Endothelial cell (in vitro differentiated cells): ENCODE measurements around the gene THSD4. TPM values are rescaled to one million over a fixed set of nuclear protein-coding genes. Genes with fewer than 3 reads are reported as not detected.

Experiments
- DNase-seq: peaks from one replicate; pipeline ENCODE4 v3.0.0; 2021; ENCODE audit warnings: low spot score
- H3K27ac Mint-ChIP-seq: one replicate; pipeline ENCODE4 v1.8.0; 2021; ENCODE audit warnings: mixed read lengths, inconsistent platforms; ENCODE audit not compliant: unreplicated experiment
- H3K27me3 Mint-ChIP-seq: one replicate; pipeline ENCODE4 v1.8.0; 2021; ENCODE audit warnings: mild to moderate bottlenecking, moderate library complexity, mixed read lengths, inconsistent platforms; ENCODE audit not compliant: unreplicated experiment
- H3K36me3 Mint-ChIP-seq: one replicate; pipeline ENCODE4 v1.8.0; 2021; ENCODE audit warnings: mild to moderate bottlenecking, low read depth, mixed read lengths, inconsistent platforms; ENCODE audit not compliant: unreplicated experiment
- H3K4me1 Mint-ChIP-seq: one replicate; pipeline ENCODE4 v1.8.0; 2021; ENCODE audit warnings: mild to moderate bottlenecking, mixed read lengths, inconsistent platforms; ENCODE audit not compliant: unreplicated experiment
- H3K4me3 Mint-ChIP-seq: one replicate; pipeline ENCODE4 v1.8.0; 2021; ENCODE audit warnings: mild to moderate bottlenecking, mixed read lengths, inconsistent platforms; ENCODE audit not compliant: unreplicated experiment
- H3K9me3 Mint-ChIP-seq: one replicate; pipeline ENCODE4 v1.8.0; 2021; ENCODE audit warnings: mixed read lengths, inconsistent platforms; ENCODE audit not compliant: unreplicated experiment
- CTCF ChIP-seq: fragments of 200-600 bp; sonication (generic); IDR thresholded peaks from one replicate; pipeline ENCODE4 v1.5.0; 2021; ENCODE audit warnings: antibody characterized with exemption; ENCODE audit not compliant: unreplicated experiment
- total RNA-seq: library from RNA; stranded (reverse); fragmentation: NEBNext Ultra II Directional; extraction: Animal tissue kit (Norgen Biotek cat#: 25700); gene quantifications from one replicate; pipeline ENCODE4 v1.2.1, GENCODE V29; 2021; ENCODE audit not compliant: unreplicated experiment

The THSD4 gene
- total RNA-seq, 1 donor from 2014 or later, result 0.92 TPM

- Mint-ChIP-seq H3K36me3 (no peaks in the 10 kb centered on the region), H3K27me3 (no peaks in the 10 kb centered on the region), H3K27ac (no peak overlapping the region), H3K4me3 (no peak overlapping the region), H3K4me1 (no peaks in the 10 kb centered on the region), H3K9me3 (no peaks in the 10 kb centered on the region)
- DNase-seq, result no peak
- no peak for TF ChIP-seq CTCF
These were observed 339.3 kb downstream of the THSD4 start for GRCh38 chr15:71454462-71454996.

GRCh38 chr15:71455107-71455506 lies 339.8 kb downstream of the THSD4 start:
- no peak for TF ChIP-seq CTCF
- Mint-ChIP-seq H3K4me1 (no peaks in the 10 kb centered on the region), H3K9me3 (no peaks in the 10 kb centered on the region), H3K27ac (no peak overlapping the region), H3K4me3 (no peak overlapping the region), H3K36me3 (no peaks in the 10 kb centered on the region), H3K27me3 (no peaks in the 10 kb centered on the region)
- DNase-seq, result no peak

GRCh38 chr15:71455878-71456277 lies 340.6 kb downstream of the THSD4 start:
- no peaks in the 10 kb centered on the region for H3K9me3 Mint-ChIP-seq
- no peaks in the 10 kb centered on the region for H3K4me1 Mint-ChIP-seq
- H3K4me3 Mint-ChIP-seq, result no peak overlapping the region
- H3K27me3 Mint-ChIP-seq, result no peaks in the 10 kb centered on the region
- no peak for DNase-seq
- H3K36me3 Mint-ChIP-seq, result no peaks in the 10 kb centered on the region
- TF ChIP-seq CTCF, result no peak
- H3K27ac Mint-ChIP-seq, result no peak overlapping the region

- no peak overlapping the region for H3K27ac Mint-ChIP-seq
- TF ChIP-seq CTCF, result no peak
- H3K9me3 Mint-ChIP-seq, result no peaks in the 10 kb centered on the region
- H3K4me1 Mint-ChIP-seq, result no peaks in the 10 kb centered on the region
- no peak for DNase-seq
- H3K27me3 Mint-ChIP-seq, result no peaks in the 10 kb centered on the region
- no peak overlapping the region for H3K4me3 Mint-ChIP-seq
- H3K36me3 Mint-ChIP-seq, result no peaks in the 10 kb centered on the region
These were observed 341.1 kb downstream of the THSD4 start for GRCh38 chr15:71456362-71456761.

GRCh38 chr15:71456811-71457210 lies 341.5 kb downstream of the THSD4 start:
- no peak overlapping the region for H3K27ac Mint-ChIP-seq
- H3K9me3 Mint-ChIP-seq, result no peaks in the 10 kb centered on the region
- no peaks in the 10 kb centered on the region for H3K36me3 Mint-ChIP-seq
- H3K4me1 Mint-ChIP-seq, result no peaks in the 10 kb centered on the region
- H3K4me3 Mint-ChIP-seq, result no peak overlapping the region
- no peak for TF ChIP-seq CTCF
- H3K27me3 Mint-ChIP-seq, result no peaks in the 10 kb centered on the region
- no peak for DNase-seq
